Esophagus squamous epithelium (tissue), 4 donors: Measurements from ENCODE around the gene NFATC2.

Experiments
- CTCF ChIP-seq, 6 experiments: fragments of 450-650 bp in 4 of 6; fragments of 200-600 bp in 2 of 6; sonication (generic) in 2 of 6; IDR thresholded peaks; one replicate each; pipeline ENCODE4 v1.5.1; 2016 to 2019; ENCODE audit warnings: antibody characterized with exemption in 6 of 6, mild to moderate bottlenecking in 4 of 6, moderate library complexity in 4 of 6
- POLR2A ChIP-seq, 4 donors: fragments of 450-650 bp; IDR thresholded peaks; one replicate each; pipeline ENCODE4 v1.6.1; 2017; ENCODE audit warnings: antibody characterized with exemption in 4 of 4, mild to moderate bottlenecking in 4 of 4, moderate library complexity in 3 of 4

GRCh38 chr20:51446230-51446629 is 96.3 kb downstream of the NFATC2 start:
- TF ChIP-seq CTCF (IDR thresholded peaks at IDR 0.05): no peak
- no peak for TF ChIP-seq POLR2A (IDR thresholded peaks at IDR 0.05)
